ENCODE measurements around the gene BEND3. TPM values are rescaled to one million over a fixed set of nuclear protein-coding genes. Genes with fewer than 3 reads are reported as not detected.
"Not testable (repeated sequence)": the region's sequence is repeated elsewhere in the genome, so short reads cannot be mapped to it uniquely, and the experiment has no call there.

BEND3 gene
- total RNA-seq, 2 experiments from 2014 or later = 3.3 to 4.7 TPM

DNA sequence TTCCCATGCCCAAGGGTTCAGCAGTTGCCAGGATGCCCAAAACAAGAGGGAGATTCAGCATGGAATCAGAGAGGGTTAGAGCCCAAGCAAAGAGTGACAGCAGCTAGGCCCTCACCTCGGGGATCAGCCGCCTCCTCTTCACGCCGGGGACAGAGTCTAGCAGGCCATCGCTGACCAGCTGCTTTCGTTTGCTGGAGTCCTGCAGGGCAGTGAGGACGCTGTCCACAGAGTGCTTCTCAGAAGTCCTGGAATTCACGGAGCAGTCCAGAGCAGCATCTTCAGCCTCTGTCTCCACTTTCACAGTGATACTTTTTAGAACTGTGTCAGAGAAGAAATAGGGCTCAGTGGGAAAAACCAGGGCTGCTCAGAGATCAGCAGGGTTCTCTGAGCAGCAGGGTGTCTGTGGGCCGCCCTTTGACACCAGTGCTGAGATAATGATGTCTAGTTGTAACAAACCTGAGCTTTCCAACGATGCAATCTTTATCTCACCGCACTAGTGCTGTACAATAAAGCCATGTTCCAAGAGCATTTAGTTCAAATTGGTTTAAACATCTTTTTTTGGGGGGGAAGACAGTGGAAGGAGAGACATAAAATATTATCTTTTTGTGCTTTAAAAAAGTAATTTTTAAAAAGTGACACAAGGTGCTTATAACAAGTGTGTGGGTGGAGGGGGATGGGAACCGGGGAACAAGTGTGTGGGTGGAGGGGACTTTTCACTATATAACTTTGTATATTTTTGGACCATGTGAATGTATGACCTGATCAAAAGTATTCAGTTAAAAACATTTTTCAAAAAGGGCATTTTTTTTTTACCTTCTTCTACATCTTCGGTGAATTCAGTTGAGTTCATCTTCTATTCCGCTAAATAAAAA lies 16.6 kb downstream of the BEND3 start:
- Mint-ChIP-seq H3K9me3 (ENCODE audit: low read depth) (no peaks in the 10 kb centered on the region), H3K4me1 (peaks cover 1% of the 10 kb centered on the region), H3K36me3 (peaks cover 2% of the 10 kb centered on the region), H3K4me3 (no peak overlapping the region), H3K27ac (no peak overlapping the region), H3K27me3 (no peaks in the 10 kb centered on the region)
- CTCF ChIA-PET = interaction anchor here (1.1 kb wide), 1 partner anchor 70 kb away, joined by 3 read pairs; no protein-coding TSS in a partner anchor
- no peak for ATAC-seq
- DNase-seq = no peak

DNA sequence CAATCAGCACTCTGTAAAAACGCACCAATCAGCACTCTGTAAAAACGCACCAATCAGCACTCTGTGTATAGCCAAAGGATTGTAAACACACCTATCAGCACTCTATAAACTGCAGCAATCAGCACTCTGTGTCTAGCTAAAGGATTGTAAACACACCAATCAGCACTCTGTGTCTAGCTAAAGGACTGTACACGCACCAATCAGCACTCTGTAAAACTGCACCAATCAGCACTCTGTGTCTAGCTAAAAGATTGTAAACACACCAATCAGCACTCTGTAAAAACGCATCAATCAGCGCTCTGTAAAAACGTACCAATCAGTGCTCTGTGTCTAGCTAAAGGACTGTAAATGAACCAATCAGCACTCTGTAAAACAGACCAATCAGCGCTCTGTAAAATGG lies 30.9 kb downstream of the BEND3 start:
- Mint-ChIP-seq H3K36me3 (peaks cover 27% of the 10 kb centered on the region), H3K4me1 (peaks cover 21% of the 10 kb centered on the region)
- H3K9me3 Mint-ChIP-seq (ENCODE audit: low read depth); DNase-seq; H3K27me3 Mint-ChIP-seq; H3K4me3 Mint-ChIP-seq; CTCF ChIA-PET; ATAC-seq; H3K27ac Mint-ChIP-seq: not testable (repeated sequence)

DNA sequence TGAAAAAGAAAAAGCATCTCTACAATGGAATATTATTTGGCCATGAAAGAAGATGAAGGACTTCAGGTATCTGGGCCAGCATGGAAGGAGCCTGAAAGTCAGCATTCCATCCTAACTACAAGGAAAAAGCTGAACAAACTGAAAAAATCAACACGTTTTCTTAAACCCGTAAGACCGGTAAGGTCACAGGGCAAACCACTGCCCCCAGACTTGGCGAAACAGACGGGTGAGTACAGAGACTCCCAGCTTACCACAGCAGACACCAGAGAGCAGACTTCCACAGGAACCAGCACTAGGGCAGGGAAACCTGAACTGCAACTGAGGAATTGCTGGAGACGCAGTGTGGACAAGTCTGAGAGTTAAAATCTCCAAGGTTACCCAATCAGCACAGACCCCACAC lies 31.4 kb downstream of the BEND3 start:
- ATAC-seq (no peak), DNase-seq (no peak)
- Mint-ChIP-seq H3K27me3 (no peaks in the 10 kb centered on the region), H3K4me3 (no peak overlapping the region), H3K36me3 (peaks cover 27% of the 10 kb centered on the region), H3K27ac (no peak overlapping the region), H3K9me3 (ENCODE audit: low read depth) (no peaks in the 10 kb centered on the region), H3K4me1 (peaks cover 21% of the 10 kb centered on the region)
- CTCF ChIA-PET = no interaction called here

DNA sequence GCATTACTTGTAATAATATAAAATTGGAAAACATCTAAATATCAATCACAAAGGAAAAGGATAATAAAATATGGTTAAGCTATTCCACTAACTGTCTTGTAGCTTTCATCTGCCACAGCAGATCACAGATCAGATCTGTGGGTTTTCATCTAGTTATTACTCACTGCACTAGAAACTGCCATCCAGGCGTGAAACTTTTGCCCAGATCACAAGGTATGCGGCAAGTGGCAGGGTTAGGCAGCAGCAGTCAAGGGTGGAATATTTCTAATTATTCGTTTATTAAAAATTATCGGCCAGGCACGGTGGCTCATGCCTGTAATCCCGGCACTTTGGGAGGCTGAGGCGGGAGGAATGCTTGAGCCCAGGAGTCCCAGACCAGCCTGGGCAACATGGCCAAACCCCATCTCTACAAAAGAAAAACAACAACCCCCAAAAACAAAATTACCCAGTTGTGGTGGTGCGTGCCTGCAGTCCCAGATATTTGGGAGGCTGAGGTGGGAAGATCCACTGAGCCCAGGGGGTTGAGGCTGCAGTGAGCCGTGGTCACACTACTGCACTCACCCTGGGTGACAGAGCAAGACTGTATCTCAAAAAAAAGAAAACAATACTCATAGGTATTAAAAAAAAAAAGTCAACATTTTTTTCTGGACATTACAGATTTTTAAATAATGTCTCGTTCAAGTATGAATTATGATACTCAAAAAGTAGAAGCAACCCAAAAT lies 32.1 kb downstream of the BEND3 start:
- no peak overlapping the region for H3K4me3 Mint-ChIP-seq
- peak; percentile 67 for ATAC-seq
- CTCF ChIA-PET = interaction anchor here (1.7 kb wide), 1 partner anchor 31 kb away, joined by 9 read pairs; no protein-coding TSS in a partner anchor
- no peaks in the 10 kb centered on the region for H3K9me3 Mint-ChIP-seq (ENCODE audit: low read depth)
- H3K27ac Mint-ChIP-seq = no peak overlapping the region
- H3K4me1 Mint-ChIP-seq = peaks cover 17% of the 10 kb centered on the region
- peaks cover 23% of the 10 kb centered on the region for H3K36me3 Mint-ChIP-seq
- peak; percentile 51 for DNase-seq
- no peaks in the 10 kb centered on the region for H3K27me3 Mint-ChIP-seq

DNA sequence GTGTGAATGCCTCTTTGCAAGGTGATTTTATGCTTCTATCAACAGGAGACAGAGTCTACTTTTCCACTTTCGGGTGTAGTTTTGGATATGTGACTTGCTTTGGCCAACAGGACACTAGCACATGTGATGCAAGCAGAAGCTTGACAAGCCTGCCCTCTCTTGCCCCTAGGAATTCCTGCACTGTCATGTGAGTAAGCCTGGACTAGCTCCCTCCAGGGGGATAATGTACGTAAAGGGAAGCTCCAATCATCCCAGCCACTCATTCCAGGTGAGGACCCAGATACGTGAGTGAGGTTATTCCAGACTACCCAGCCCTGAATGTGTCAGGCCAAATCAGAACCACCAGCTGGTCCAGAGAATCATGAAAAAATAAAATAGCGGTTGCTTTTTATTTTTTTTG lies 33.3 kb downstream of the BEND3 start:
- DNase-seq (no peak), ATAC-seq (no peak)
- peaks cover 19% of the 10 kb centered on the region for H3K36me3 Mint-ChIP-seq
- no peaks in the 10 kb centered on the region for H3K27me3 Mint-ChIP-seq
- no peak overlapping the region for H3K4me3 Mint-ChIP-seq
- CTCF ChIA-PET = interaction anchor here (0.7 to 1.7 kb wide), 3 partner anchors 10 to 54 kb away, joined by 4 to 9 read pairs (median 4); partner anchors contain the start of gene MTRES1
- no peaks in the 10 kb centered on the region for H3K9me3 Mint-ChIP-seq (ENCODE audit: low read depth)
- no peak overlapping the region for H3K27ac Mint-ChIP-seq
- H3K4me1 Mint-ChIP-seq = peaks cover 11% of the 10 kb centered on the region

DNA sequence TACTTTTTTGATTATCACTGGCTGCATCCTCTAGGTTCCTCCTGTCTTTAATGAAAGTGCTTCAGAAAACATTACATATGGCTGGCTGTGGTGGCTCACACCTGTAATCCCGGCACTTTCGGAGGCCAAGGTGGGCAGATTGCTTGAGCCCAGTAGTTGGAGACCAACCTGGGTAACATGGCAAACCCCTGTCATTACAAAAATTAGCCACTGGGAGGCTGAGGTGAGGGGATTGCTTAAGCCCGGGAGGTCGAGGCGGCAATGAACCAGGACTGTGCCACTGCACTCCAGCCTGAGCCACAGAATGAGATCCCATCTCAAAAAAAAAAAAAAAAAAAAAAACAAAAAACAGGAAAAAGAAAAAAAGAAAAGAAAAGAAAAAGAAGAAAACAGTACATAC lies 35.3 kb downstream of the BEND3 start:
- Mint-ChIP-seq H3K27ac (no peak overlapping the region), H3K4me1 (peaks cover 10% of the 10 kb centered on the region), H3K36me3 (peaks cover 14% of the 10 kb centered on the region), H3K27me3 (no peaks in the 10 kb centered on the region), H3K4me3 (no peak overlapping the region), H3K9me3 (ENCODE audit: low read depth) (no peaks in the 10 kb centered on the region)
- DNase-seq = no peak
- no peak for ATAC-seq
- CTCF ChIA-PET = interaction anchor here (1.6 kb wide), 2 partner anchors 10 to 34 kb away, joined by 3 to 5 read pairs; no protein-coding TSS in a partner anchor

DNA sequence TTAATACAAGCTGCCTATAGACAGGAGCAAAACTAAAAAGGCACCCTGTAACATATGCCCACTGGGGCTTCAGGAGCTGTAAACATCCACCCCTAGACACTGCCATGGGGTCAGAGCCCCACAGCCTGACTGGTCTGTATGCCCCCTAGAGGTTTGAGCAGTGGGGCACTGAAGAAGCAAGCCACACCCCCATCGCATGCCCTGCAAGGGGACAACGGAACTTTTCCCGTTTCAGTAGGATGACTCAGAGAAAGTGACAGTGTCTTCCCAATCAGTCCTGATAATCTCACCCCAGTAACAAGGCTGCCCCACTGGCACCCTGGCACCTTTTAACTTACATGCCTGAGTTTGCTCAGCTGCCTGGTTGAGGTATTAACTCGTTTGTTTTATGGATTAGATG lies 35.9 kb downstream of the BEND3 start:
- H3K4me1 Mint-ChIP-seq = peaks cover 10% of the 10 kb centered on the region
- H3K36me3 Mint-ChIP-seq = peaks cover 8% of the 10 kb centered on the region
- H3K9me3 Mint-ChIP-seq (ENCODE audit: low read depth) = no peaks in the 10 kb centered on the region
- DNase-seq (no peak), ATAC-seq (no peak)
- no peak overlapping the region for H3K27ac Mint-ChIP-seq
- H3K4me3 Mint-ChIP-seq = no peak overlapping the region
- H3K27me3 Mint-ChIP-seq = no peaks in the 10 kb centered on the region
- CTCF ChIA-PET = interaction anchor here (1.6 kb wide), 2 partner anchors 9 to 35 kb away, joined by 3 to 5 read pairs; no protein-coding TSS in a partner anchor

DNA sequence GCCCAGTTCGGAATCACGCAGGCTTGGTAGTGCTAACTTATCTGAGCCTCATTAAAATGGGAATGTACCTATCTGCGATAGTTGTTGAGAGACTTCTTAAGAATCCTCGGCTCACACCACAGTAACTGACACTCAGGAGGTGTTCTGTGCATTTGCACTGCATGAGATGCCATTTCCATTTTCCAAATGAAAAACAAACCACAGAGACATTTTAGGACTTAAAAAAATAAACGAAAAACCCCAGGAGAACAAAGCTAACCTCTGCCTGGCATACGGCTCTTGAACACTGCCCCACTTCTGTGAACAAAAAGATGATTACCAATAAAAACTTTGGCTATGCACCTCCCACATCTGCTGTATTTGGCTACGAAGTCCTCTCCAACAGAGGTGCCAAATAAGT lies 37.6 kb downstream of the BEND3 start:
- CTCF ChIA-PET = no interaction called here
- no peak for ATAC-seq
- no peak overlapping the region for H3K4me3 Mint-ChIP-seq

DNA sequence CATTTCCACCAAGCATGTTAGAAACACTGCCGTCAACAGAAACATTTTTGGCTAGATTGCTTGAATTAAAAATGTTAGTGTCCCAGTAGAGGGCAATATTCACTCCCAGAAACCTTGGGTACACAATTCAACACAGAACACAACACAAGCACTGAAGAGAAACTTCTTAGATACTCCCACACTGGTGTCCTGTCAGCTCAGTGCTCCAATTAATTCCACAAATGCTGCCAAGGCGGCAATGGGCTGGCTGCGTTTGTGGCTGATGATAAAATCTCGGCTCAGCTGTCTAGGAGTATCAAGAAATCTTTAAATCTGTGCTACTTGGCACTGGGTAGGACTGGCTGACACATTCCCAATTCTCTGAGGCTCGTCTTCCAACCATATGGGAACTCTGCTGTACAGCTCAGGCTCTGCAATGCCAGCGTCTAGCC lies 39.3 kb downstream of the BEND3 start:
- CTCF ChIA-PET = interaction anchor here (1.4 kb wide), 1 partner anchor 38 kb away, joined by 5 read pairs; no protein-coding TSS in a partner anchor
- Mint-ChIP-seq H3K4me3 (no peak overlapping the region), H3K9me3 (ENCODE audit: low read depth) (no peaks in the 10 kb centered on the region), H3K36me3 (no peaks in the 10 kb centered on the region), H3K27ac (no peak overlapping the region), H3K4me1 (no peaks in the 10 kb centered on the region), H3K27me3 (no peaks in the 10 kb centered on the region)
- DNase-seq (no peak), ATAC-seq (no peak)

More for the DNA sequence above, 37.6 kb downstream of the BEND3 start:
- DNase-seq = no peak
- peaks cover 1% of the 10 kb centered on the region for H3K4me1 Mint-ChIP-seq
- H3K27me3 Mint-ChIP-seq = no peaks in the 10 kb centered on the region
- H3K9me3 Mint-ChIP-seq (ENCODE audit: low read depth) = no peaks in the 10 kb centered on the region
- no peaks in the 10 kb centered on the region for H3K36me3 Mint-ChIP-seq
- no peak overlapping the region for H3K27ac Mint-ChIP-seq

DNA sequence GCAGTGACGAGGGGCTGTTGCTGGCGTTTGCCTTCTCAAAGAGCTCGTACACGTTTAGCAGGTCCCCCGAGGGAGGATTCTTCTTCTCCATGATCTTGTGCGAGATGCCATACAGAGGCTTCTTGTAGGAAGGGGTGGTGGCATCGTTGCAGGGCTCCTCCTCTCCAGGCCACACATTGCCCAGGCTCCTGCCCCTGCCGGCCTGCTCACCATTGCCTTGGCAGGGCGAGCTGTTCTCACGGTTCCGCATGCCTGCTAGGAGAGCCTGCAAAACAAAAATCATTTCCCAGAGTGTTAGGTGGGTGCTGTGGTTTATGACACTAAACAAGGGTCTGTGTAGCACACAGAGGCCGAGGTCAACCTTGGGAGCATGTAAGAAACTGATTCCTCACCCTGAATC lies 44.6 kb downstream of the BEND3 start:
- H3K27ac Mint-ChIP-seq = no peak overlapping the region
- no peak for ATAC-seq
- no peaks in the 10 kb centered on the region for H3K27me3 Mint-ChIP-seq
- H3K36me3 Mint-ChIP-seq = no peaks in the 10 kb centered on the region
- no peaks in the 10 kb centered on the region for H3K9me3 Mint-ChIP-seq (ENCODE audit: low read depth)
- H3K4me3 Mint-ChIP-seq = no peak overlapping the region
- CTCF ChIA-PET = interaction anchor here (0.8 to 1.0 kb wide), 2 partner anchors 9 to 10 kb away, joined by 3 read pairs; no protein-coding TSS in a partner anchor
- peaks cover 15% of the 10 kb centered on the region for H3K4me1 Mint-ChIP-seq
- DNase-seq = no peak

DNA sequence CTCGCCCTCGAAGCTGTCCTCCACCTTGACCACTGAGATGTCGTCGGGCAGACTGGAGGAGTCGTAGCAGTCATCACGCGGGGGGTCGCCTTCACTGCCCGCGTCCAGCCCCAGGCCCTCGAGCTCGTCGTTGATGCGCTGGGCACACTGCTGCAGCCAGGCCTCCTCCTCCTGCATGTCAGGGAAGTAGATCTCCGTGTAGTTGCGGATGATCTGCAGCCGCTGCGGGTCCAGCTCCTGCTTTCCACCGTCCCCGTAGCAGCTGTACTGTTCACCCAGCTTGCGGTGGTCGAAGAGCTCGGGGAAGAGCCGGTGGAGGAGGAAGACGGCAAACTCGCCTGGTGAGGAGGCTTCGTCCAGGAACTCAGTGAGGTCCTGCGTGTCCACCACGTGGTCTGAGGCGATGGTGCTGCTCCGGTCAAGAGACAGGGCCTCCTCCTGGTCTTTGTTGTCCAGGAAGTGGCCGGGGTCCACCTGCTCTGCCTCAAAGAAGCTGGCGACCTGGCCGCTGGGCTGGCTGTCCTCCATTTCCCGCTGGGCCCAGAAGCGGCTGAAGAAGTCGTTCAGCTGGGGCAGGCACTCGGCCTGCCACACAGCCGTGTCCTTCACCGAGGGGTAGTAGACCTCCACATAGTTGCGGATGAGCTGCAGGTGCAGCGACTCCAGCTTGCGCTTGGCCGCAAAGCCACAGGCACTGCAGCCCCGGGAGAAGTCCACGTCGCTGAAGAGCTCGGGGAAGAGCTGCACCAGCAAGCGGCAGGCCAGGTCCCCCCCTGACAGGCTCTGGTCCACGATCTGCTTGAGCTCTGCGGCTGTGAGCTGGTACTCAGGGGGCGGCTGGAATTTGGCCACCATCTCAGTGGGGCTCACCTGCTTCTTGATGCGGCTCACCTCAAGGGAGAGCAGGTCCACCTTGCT lies 45.4 kb downstream of the BEND3 start:
- H3K4me1 Mint-ChIP-seq = peaks cover 23% of the 10 kb centered on the region
- CTCF ChIA-PET = interaction anchor here (1.0 kb wide), 1 partner anchor 10 kb away, joined by 3 read pairs; no protein-coding TSS in a partner anchor
- no peaks in the 10 kb centered on the region for H3K27me3 Mint-ChIP-seq
- no peaks in the 10 kb centered on the region for H3K9me3 Mint-ChIP-seq (ENCODE audit: low read depth)
- no peaks in the 10 kb centered on the region for H3K36me3 Mint-ChIP-seq
- ATAC-seq = no peak
- no peak overlapping the region for H3K27ac Mint-ChIP-seq
- no peak overlapping the region for H3K4me3 Mint-ChIP-seq
- DNase-seq = no peak

DNA sequence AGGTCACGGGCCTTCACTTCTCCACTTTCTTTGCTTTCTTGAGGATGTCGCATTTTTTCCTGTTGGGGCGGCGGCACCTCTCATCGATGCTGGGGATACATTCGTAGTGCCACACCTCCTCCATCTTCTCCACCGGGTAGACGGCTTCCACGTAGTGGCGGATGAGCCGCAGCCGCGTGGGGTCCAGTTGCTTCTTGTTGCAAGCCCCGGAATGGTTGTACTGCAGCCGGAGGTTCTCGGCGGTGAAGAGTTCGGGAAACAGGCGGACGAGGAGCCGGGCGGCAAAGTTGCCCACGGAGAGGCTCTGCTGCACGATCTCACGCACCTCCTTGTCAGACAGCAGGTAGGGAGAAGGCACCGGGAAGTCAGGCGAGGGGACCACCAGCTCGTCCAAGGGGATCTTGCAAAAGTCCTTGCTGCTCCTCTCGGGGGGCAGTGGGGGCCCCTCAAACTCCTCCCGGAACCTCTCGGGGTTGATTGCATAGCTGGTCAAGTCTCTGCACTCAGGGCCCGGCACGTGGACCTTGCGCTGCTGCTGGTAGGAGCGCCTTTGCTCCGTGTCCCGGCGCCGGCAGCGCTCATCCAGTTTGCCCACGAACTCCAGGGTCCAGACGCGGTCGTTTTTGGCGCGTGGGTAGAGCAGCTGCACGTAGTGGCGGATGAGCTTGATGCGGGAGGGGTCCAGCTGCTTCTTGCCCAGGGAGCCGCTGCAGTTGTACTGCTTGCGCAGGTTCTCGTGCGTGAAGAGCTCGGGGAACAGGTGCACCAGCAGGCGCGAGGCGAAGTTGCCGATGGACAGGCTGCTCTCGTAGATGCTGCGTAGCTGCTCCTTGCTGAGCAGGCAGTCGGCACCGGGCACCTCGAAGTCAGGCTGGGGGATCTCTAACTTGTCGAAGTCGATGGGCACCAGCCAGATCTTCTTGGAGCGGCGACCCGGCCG lies 46.4 kb downstream of the BEND3 start:
- no peaks in the 10 kb centered on the region for H3K36me3 Mint-ChIP-seq
- H3K27me3 Mint-ChIP-seq = no peaks in the 10 kb centered on the region
- H3K9me3 Mint-ChIP-seq (ENCODE audit: low read depth) = no peaks in the 10 kb centered on the region
- peaks cover 29% of the 10 kb centered on the region for H3K4me1 Mint-ChIP-seq
- H3K4me3 Mint-ChIP-seq = no peak overlapping the region
- DNase-seq = no peak
- no peak for ATAC-seq
- CTCF ChIA-PET = no interaction called here
- H3K27ac Mint-ChIP-seq = no peak overlapping the region

Measured in activated CD8-positive, alpha-beta memory T cell treated with anti-CD3 and anti-CD28 coated beads, Interleukin-2, amount 10 ng/mL, durations not matched to agents 7 days and 5 days (primary cell).